Ishikawa (cell line): ENCODE data around the gene GLIS1.
A peak's percentile ranks its signal among the peaks of the same experiment; 100 is the strongest.

ENCODE experiments used
- CEBPB ChIP-seq: IDR thresholded peaks from 2 replicates; pipeline ENCODE4 v1.6.1; 2012
- CREB1 ChIP-seq: IDR thresholded peaks from 2 replicates; pipeline ENCODE4 v1.6.1; 2012; ENCODE audit warnings: low read depth
- EGR1 ChIP-seq: IDR thresholded peaks from 2 replicates; pipeline ENCODE4 v1.6.1; 2012
- EP300 ChIP-seq: IDR thresholded peaks from 2 replicates; pipeline ENCODE4 v1.6.1; 2012; ENCODE audit warnings: borderline replicate concordance
- FOXM1 ChIP-seq: IDR thresholded peaks from 2 replicates; pipeline ENCODE4 v1.6.1; 2012; ENCODE audit warnings: low read depth, borderline replicate concordance
- MAX ChIP-seq: IDR thresholded peaks from 2 replicates; pipeline ENCODE4 v1.6.1; 2012
- NFIC ChIP-seq: IDR thresholded peaks from 2 replicates; pipeline ENCODE4 v1.6.1; 2012
- RAD21 ChIP-seq: IDR thresholded peaks from 2 replicates; pipeline ENCODE4 v1.6.1; 2012; ENCODE audit warnings: low read depth
- REST ChIP-seq: IDR thresholded peaks from 2 replicates; pipeline ENCODE4 v1.6.1; 2012; ENCODE audit warnings: low read depth, mild to moderate bottlenecking
- TAF1 ChIP-seq: IDR thresholded peaks from 2 replicates; pipeline ENCODE4 v1.6.1; 2012; ENCODE audit warnings: low read depth, mild to moderate bottlenecking
- TCF12 ChIP-seq: IDR thresholded peaks from 2 replicates; pipeline ENCODE4 v1.6.1; 2012; ENCODE audit warnings: low read depth
- TEAD4 ChIP-seq: IDR thresholded peaks from 2 replicates; pipeline ENCODE4 v1.6.1; 2012
- USF1 ChIP-seq: IDR thresholded peaks from 2 replicates; pipeline ENCODE4 v1.6.1; 2012
- YY1 ChIP-seq: IDR thresholded peaks from 2 replicates; pipeline ENCODE4 v1.6.1; 2012; ENCODE audit warnings: low read depth
- ZBTB7A ChIP-seq: IDR thresholded peaks from 2 replicates; pipeline ENCODE4 v1.6.1; 2012; ENCODE audit warnings: low read depth

The GLIS1 gene

GRCh38 chr1:53593758-53594380 is 145.1 kb downstream of the GLIS1 start:
- no peak for TF ChIP-seq CEBPB
- TF ChIP-seq RAD21, result peak; percentile 39; the same call in 1 of the 2 replicates

- TF ChIP-seq FOXM1 (no peak), REST (no peak), TAF1 (no peak), MAX (no peak), RAD21 (no peak), EP300 (no peak), NFIC (no peak), TCF12 (no peak), TEAD4 (no peak), YY1 (no peak), ZBTB7A (no peak), EGR1 (no peak)
These were observed 145.8 kb downstream of the GLIS1 start for GRCh38 chr1:53592985-53593757.

- peak; percentile 54; the same call in 1 of the 2 replicates for TF ChIP-seq RAD21
- TF ChIP-seq ZBTB7A, result no peak
These were observed 146.4 kb downstream of the GLIS1 start for GRCh38 chr1:53592521-53592982.

- no peak for TF ChIP-seq FOXM1
- no peak for TF ChIP-seq CEBPB
- TF ChIP-seq REST, result no peak
- no peak for TF ChIP-seq RAD21
- no peak for TF ChIP-seq NFIC
- TF ChIP-seq USF1, result no peak
- TF ChIP-seq EGR1, result no peak
- no peak for TF ChIP-seq ZBTB7A
- no peak for TF ChIP-seq CREB1
- TF ChIP-seq TEAD4, result no peak
These were observed 147.0 kb downstream of the GLIS1 start for GRCh38 chr1:53591924-53592323.

GRCh38 chr1:53590531-53591515 is 148.1 kb downstream of the GLIS1 start:
- TF ChIP-seq TAF1 (no peak), NFIC (no peak), RAD21 (no peak), REST (no peak), TEAD4 (no peak), ZBTB7A (no peak), EGR1 (no peak), YY1 (no peak), EP300 (no peak), CEBPB (no peak), USF1 (no peak), TCF12 (no peak), CREB1 (no peak), MAX (no peak), FOXM1 (no peak)
